HG03521 (cell line): Measurements from ENCODE around the gene CTIF.
"Not testable (repeated sequence)": the region's sequence is repeated elsewhere in the genome, so short reads cannot be mapped to it uniquely, and the experiment has no call there.

Source experiments
- ATAC-seq: cut with Tn5 transposase; IDR thresholded peaks from one replicate; pipeline ENCODE4 v1.9.1; 2021; ENCODE audit warnings: mild to moderate bottlenecking, moderate library complexity; ENCODE audit not compliant: unreplicated experiment

CTIF gene

DNA sequence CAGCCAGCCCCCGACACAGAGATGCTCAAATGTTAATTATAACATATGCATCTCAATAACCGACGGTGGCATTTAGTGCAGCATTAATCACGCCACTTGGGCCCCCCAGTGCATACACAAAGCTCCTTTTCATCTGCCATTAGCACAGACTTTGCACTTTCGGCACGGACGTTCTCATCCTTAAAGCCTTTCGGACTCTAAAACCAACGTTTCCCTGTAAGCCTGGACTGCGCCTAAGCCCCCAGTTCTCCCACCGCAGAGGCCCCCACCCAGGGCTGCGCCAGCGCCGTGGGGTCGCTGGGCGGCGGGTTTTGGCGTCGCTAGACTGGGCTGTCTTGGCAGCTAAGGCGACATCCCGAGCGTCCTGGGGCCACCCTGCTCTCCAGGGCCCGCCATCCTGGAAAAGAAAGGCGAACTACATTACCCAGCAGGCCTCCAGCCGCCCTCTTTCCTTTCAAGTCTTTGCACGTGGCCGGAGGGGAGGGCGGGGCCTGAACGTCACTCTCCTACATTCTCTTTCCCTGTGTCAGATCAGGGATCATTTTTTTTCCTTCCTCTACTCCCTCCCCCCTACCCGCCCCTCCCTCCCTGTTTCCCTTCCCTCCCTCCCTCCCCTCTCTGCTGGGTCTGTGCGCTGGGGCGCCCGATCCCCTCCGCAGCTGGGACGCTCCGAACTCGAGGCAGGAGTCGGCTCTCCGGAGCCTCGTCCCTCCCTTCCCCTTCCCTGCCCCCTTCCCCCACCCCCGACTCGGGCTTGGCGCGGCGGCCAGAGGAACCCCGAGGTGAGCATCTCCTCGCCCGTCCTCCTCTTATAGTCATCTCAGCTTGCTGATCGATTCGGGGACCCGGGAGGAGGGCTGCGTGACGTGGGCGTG is at the start of gene CTIF:
Gene CTIF, plus strand, starts transcription at position 501 of the 875 bp plus-strand sequence. CDS start 80,535 bp downstream, outside the sequence.
- ATAC-seq = peak; percentile 59

DNA sequence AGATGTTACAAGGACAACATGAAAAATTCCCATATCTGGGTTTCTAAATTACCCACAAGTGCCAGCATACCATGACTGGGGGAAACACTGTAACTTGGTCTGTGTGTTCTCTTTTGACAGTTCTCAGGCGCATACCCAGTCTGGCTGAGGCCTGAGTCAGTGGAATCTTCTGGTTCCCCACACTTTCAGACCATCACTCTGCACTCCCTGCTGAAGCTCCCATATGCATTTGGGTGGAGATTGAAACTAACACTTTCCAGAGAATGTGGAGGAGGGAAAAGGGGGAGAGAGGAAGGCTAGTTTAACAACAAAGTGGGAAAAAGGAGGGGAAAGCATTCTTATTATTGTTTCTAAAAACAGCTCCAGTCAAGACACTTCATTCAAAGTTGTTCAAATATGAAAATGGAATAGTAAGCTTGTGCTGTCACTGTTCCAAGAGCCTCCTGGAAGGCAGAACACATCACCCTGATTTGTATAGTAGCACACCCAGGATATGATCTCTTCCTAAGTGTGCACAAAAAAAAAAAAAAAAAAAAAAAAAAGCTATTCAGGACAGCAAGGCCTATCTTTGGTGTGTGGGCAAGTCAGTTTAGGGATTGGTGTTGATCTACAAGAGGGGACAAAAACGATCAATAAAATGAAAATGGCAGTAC is 48.1 kb upstream of the CTIF start:
- ATAC-seq = no peak

DNA sequence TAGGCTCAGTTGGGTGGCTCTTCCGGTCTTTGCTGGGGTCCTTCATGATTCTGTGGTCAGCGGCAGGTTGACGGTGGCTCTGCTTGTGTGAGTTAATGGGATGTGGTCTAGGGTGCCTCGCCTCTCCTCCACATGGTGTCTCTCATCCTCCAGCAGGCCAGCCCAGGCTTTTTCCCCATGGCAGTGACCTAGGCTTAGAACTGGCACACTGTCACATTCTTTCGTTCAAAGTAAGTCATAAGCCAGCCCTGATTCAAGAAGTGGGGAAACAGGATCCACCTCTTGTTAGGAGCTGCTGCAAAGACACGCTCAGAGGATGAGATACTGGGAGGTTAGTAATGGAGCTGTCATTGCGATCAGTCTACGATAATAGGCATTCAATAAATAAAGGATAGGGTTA is 46.0 kb upstream of the CTIF start:
- ATAC-seq = no peak

DNA sequence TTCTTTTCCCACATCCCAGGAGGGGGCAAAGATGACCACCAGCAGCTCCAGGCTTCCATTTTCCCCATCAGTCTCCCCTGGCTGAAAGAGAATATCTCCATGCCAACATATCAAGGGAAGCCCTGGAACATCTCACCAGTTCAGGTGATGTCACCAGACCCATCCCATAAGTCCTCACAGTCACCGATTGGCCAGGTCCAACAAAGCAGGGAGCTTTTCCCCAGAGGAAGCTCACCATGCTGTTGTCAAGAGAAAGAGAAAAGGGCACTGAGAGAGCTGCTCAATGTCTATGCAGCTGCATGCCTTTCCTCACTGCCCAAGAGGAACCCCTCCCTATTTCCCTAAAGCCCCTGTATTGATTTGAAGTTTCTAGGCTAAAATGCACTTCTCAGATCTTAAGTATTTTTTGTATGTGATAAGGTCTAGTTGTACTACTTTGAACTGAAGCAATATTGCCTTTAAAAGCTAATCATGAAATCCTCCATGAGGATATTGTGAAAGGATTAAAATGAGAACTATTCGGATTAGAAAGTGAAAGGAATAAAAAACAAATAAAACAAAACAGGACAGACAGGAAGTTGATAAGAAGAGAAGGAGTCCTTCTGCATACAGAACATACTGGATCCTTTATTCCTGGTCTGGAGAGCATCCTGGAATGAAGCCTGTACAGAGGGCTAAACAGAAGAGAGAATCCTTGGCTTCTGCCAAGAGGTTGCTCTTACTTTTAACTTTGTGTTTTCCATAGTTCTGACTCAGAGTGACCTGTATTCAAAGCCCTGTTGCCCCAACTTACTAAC is 45.2 kb upstream of the CTIF start:
- ATAC-seq = no peak

DNA sequence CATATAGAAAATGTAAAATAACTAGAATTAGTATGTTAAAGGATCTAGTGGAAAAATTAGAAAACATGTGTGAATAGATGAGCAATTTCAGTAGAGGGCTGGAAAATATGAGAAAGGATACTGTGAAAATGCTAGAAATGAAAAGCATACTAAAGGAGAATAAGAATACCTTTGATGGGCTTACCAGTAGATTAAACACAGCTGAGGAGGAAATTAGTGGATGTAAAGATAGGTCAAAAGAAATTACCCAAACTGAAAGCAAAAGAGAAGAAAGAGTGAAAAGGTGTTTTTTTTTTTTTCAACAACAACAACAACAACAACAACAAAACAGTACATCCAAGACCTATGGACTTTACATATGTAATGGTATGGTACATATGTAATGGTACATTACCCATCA is 41.0 kb upstream of the CTIF start:
- no peak for ATAC-seq

DNA sequence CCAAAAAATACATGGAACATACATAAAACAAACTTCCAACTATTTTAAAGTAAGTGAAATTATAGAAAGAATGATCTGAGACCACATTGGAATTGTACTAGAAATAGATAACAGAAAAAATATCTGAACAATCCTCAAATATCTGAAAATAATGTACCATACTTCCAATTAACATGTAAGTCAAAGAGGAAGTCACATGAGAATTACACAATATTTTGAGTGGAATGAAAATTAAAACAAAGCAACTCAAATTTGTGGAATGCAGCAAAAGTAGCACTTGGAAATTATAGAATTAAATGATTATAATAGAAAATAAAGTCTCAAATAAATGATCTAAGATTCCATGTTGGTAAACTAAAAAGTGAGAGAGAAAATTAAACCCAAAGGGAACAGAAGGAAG is 38.3 kb upstream of the CTIF start:
- ATAC-seq = no peak

DNA sequence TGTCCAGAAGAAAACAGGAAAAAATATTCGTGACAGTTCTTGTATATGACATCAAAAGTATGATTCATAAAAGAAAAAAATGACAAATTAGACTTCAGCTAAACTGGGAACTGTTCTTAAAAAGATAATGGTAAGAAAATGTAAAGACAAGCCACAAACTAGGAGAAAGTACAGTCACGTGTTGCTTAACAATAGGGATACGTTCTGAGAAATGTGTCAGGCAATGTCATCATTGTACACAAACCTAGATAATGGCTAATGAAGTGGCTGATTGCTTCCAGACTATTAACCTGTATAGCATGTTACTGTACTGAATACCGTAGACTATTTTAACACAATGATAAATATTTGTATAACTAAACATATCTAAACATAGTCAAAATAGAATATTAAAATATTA is 35.9 kb upstream of the CTIF start:
- ATAC-seq = no peak

DNA sequence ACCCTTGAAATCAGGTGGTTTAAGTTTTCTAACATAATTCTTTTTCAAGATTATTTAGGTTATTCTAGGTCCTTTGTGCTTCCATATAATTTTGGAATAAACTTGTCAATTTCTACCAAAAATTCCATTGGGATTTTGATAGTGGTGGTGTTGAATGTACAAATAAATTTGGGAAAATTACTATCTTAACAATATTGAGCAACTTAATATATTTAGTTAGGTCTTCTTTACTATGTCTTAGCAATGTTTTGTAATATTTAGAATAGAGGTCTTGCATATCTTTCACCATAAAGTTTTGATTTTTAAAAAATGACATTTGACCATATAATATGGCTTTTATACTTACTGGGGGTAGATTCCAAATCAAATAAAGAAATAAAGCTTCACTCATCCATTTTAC is 34.0 kb upstream of the CTIF start:
- ATAC-seq = no peak

DNA sequence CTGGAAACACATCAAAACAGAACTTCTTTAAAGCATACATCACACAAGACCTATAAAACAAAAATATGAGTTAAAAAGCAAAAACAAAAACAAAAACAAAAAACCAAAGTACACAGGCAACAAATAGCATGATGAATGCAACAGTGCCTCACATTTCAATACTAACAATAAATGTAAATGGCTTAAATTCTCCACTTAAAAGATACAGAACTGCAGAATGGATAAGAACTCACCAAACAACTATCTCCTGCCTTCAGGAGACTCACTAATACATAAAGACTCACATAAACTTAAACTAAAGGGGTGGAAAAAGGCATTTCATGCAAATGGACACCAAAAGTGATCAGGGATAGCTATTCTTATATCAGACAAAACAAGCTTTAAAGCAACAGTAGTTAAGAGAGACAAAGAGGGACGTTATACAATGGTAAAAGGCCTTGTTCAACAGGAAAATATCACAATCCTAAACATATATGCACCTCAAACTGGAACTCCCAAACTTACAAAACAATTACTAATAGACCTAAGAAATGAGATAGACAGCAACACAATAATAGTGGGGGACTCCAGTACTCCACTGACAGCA is 31.8 kb upstream of the CTIF start:
- ATAC-seq = not testable (repeated sequence)

DNA sequence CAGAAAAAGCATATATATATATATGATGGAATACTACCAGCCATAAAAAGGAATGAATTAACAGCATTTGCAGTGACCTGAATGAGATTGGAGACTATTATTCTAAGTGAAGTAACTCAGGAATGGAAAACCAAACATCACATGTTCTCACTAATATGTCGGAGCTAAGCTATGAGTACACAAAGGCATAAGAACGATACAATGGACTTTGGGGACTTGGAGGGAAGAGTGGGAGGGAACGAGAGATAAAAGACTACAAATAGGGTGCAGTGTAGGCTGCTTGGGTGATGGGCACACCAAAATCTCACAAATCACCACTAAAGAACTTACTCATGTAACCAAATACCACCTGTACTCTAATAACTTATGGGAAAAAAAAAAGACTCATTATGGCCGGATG is 26.3 kb upstream of the CTIF start:
- not testable (repeated sequence) for ATAC-seq

DNA sequence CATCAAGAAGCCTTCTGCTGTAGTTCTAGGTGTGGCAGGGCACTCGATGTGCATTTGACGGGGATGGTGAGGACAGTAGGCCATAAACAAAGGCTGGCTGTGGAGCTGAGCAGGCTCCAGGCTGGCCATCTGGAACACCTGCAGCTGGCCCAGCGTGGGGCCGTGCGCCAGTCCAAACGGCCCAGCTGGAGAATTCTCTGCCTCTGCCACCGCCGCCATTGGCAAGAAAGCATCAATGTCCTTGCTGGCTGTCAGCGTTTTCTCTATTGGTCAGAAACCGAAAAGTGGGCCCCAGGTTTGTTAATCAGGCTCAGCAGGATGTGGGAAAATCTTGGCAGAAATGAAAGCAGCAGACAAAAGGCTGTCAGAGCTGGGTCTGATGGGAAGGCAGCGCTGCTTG is 24.0 kb upstream of the CTIF start:
- ATAC-seq = no peak

DNA sequence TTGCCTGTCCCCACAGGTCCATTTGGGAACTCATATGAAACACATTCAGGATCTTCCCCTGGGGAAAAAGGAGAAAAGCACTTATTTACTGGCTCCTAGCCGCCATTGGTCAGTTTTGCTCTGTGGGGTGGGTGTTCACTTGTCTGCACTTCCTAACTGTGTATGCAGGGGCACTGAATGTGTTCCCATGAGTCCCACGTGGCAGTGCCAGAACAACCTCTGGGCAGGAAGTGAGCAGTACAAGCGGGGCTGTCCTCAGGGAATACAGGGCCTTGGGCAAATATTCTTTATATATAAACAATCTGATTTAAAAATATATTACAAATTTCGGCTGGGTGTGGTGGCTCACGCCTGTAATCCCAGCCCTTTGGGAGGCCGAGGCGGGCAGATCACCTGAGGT is 21.8 kb upstream of the CTIF start:
- ATAC-seq = no peak

DNA sequence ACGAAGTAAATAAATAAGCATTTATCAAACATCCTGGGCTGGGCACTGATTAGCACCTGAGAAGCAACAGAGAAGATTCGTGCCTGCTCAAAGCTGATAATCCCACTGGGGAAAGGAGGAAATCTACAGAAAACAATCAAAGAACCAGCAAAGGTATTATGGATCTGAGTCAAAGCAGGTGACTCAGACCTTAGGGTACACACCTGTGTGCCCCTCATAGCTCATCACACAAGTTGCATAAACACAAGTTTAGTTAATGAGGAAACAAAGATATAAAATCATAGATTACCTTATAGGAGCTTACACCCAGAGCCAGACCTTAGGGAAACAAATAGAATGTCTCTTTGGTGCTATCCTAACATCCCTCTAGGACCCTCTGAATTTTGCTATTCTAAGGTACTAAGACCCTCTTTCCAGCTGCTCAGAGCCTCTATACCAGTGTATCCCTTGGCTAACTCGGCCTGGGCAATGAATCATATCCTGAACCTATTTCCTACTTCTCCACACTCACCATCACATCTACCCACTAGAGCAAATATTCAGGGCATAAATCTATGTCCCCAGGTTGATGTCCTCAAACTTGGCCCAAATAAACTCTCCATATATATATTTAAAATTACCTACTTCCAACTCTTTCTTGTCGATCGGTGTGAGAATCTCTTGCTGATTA is 19.3 kb upstream of the CTIF start:
- ATAC-seq = no peak

DNA sequence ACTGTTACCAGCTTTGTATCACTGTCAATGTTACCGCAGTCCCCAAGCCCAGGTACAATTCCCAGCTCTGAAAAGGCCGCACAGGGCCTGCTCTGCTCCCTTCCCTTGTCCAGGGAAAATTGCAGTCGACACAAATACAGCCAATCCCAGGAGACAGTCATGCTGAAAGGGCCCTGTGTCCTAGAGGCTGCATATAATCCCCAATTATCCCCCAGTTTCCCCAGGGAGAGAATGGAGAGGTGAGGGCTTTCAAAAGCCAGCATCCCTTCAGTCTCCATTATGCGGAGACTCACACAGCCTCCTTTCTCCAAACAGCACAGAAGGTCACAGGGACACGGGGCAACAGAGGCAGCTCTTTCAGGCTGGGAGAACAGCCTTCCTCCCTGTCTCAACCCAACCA is 17.1 kb upstream of the CTIF start:
- ATAC-seq = no peak

DNA sequence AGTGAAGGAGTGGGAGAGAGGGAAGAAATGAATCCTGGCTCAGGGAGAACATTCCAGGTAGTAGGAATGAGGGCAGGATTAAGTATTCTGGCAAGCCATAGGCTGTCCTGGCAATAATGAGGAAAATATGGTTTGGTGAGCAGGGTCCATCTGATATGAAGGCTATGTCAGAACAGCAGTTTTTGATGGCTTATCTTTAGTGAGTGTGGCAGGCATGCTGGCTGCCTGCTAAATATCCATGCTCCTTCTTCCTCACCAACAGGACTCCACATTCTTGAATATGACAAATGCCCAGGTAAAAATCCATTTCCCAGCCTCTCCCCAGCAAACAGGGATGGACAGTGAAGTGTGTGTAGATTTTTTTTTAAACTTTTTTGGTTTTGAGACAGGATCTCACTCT is 13.2 kb upstream of the CTIF start:
- ATAC-seq = no peak

DNA sequence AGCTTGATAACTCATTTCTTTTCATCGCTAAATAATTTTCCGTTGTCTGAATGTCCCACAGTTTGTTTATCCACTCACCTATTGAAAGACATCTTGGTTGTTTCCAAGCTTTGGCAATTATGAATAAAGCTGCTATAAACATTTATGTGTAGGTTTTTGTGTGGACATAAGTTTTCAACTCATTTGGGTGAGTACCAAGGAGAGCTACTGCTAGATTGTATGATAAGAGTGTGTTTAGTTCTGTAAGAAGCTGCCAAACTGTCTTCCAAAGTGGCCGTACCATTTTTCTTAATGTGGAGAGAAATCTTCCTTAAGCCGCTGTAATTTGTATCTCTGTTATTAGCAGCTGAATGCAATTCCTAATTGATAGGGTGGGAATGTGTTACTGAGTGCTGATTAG is 11.4 kb upstream of the CTIF start:
- no peak for ATAC-seq

DNA sequence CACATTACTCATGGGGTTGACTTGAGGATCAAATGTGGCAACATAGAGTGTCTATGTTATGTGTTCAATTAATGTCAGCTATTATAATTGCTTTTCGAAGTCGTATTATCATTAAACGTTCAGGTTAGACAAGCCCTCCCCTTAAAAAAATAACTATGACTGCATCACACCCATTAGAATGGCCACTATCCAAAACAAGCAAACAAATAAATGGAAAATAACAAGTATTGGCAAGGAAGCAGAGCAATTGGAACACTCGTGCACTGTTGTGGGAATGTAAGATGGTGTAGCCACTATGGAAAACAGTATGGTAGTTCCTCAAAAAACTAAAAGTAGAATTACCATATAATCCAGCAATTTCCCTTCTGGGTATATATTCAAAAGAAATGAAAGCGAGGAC is 10.0 kb upstream of the CTIF start:
- no peak for ATAC-seq

DNA sequence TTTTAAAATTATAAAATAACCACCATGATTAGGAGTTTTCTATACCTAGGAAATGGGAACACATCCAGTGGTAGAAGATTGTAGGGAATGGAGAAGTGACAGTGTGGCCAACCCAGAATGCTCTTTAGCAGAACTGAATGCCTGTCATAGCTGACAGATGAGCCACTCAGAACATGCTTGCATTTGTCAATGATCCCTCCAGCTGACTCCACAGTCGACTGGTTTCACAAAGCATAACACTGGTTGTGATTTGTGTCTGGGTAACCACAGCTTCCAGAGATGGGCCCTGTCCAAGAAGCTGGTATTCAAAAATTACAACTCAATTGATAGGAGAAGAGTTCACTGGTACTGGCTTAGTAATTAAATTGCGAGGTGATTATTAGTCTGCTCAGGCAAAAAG is 9.0 kb upstream of the CTIF start:
- no peak for ATAC-seq

DNA sequence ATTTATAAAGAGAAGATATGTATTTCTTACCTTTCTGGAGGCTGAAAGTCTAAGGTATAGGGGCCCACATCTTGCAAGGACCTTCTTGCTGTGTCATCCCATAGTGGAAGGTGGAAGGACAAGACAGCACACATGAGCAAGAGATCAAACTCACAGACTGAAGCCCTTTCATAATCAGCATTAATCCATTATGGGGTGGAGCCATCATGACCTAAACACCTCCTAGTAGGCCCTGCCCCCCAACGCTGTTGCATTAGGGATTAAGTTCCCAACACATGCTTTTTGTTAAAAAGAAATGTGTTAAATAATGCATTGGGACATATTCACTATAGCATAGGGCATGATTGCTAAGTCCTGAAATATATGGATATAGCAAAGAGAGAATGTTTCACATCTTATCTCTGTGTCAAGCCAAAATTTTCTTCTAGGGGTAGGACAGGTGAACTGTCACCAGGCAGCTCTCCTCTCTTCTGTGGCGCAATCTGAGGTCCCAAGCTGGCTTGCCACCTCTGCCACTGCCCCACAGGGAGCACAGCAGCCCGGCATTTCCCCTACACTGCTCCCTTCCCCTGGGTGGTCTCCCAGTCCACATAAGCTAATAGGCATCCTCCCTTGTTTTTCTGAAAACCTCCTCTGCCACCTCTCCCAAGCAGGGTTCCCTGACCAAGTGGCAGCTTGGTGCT is 8.3 kb upstream of the CTIF start:
- no peak for ATAC-seq

DNA sequence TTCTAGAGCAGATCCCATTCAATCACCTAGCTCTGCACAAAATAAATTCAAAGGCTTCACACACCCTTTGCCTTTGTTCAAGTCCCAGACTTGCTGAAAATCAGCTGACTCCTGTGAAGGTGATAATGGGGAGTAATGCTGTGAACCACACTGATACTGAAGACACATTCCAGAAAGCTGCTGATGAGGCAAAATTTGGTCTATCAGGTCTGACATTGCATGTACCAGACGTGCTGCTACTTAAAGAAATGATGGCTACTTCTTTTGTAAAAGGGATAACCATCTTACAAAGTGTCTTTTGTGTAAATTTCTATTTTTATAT is 7.8 kb upstream of the CTIF start:
- ATAC-seq = no peak
